Heart left ventricle (tissue), 16 donors: ENCODE results near the gene SULT4A1. TPM values are rescaled to one million over a fixed set of nuclear protein-coding genes. Genes with fewer than 3 reads are reported as not detected.
A peak's percentile ranks its signal among the peaks of the same experiment; 100 is the strongest.

ENCODE experiments used
- ATAC-seq, 4 donors: fragments of 200-7000 bp; cut with Tn5 transposase; one replicate each; pipeline ENCODE4 v1.9.1; 2020 to 2022; ENCODE audit warnings: moderate library complexity in 4 of 4, mild to moderate bottlenecking in 3 of 4, moderate number of reproducible peaks in 1 of 4
- DNase-seq, 5 donors: peaks; one replicate each; pipeline ENCODE4 v3.0.0-alpha.2; 2020
- H3K27ac ChIP-seq, 12 donors: fragments of 200-600 bp; sonication (generic) in 4 of 12; one replicate each; pipeline versions ENCODE4 v1.5.0 to v1.8.0; 2016 to 2022; ENCODE audit warnings: mild to moderate bottlenecking in 2 of 12
- H3K27me3 ChIP-seq, 9 donors: fragments of 200-600 bp; sonication (generic) in 2 of 9; one replicate each; pipeline versions ENCODE4 v1.5.1 to v1.8.0; 2016 to 2022; ENCODE audit warnings: mild to moderate bottlenecking in 3 of 9
- H3K36me3 ChIP-seq, 9 donors: fragments of 200-600 bp; sonication (generic) in 2 of 9; one replicate each; pipeline versions ENCODE4 v1.5.0 to v1.8.0; 2018 to 2022; ENCODE audit warnings: mild to moderate bottlenecking in 2 of 9
- H3K4me1 ChIP-seq, 12 donors: fragments of 200-600 bp; sonication (generic) in 4 of 12; one replicate each; pipeline versions ENCODE4 v1.5.0 to v1.8.0; 2016 to 2022; ENCODE audit warnings: mild to moderate bottlenecking in 3 of 12
- H3K4me3 ChIP-seq, 12 donors: fragments of 200-600 bp; sonication (generic) in 4 of 12; one replicate each; pipeline versions ENCODE4 v1.5.0 to v1.8.0; 2017 to 2022; ENCODE audit warnings: mild to moderate bottlenecking in 9 of 12, moderate library complexity in 4 of 12
- H3K9me3 ChIP-seq, 12 donors: fragments of 200-600 bp; sonication (generic) in 4 of 12; one replicate each; pipeline versions ENCODE4 v1.5.0 to v1.8.0; 2016 to 2022; ENCODE audit warnings: mild to moderate bottlenecking in 1 of 12
- POLR2A ChIP-seq, 2 donors: fragments of 450-650 bp; IDR thresholded peaks; one replicate each; pipeline ENCODE4 v1.6.1; 2017; ENCODE audit warnings: antibody characterized with exemption in 2 of 2, mild to moderate bottlenecking in 2 of 2, moderate library complexity in 2 of 2
- WGBS, 4 donors: extraction: QIAGEN DNeasy Blood & Tissue Kit in 2 of 4; methylation state at CpG; one replicate each; pipeline versions ENCODE4 v1.1.5 to v1.1.7; 2013 to 2018; 5-methylcytosine and 5-hydroxymethylcytosine counted together
- intact Hi-C, 10 donors: fragments of 100-400 bp; cut with DNase I; formaldehyde crosslinking; loops; one replicate each; pipeline versions ENCODE4 v1.11.1 to v1.14.2; 2022
- polyA plus RNA-seq, 2 donors: library from polyadenylated mRNA; stranded (reverse); fragments of 200-250 nt; gene quantifications; one replicate each; pipeline ENCODE4 v1.2.3, GENCODE V29; 2013
- total RNA-seq, 9 donors: library from RNA; depleted of rRNA in 2 of 9; stranded (reverse); fragments of >200 nt in 2 of 9; fragmentation: NEBNext Ultra II Directional in 3 of 9; extraction: Animal tissue kit (Norgen Biotek cat#: 25700) in 3 of 9; gene quantifications; one replicate each; pipeline versions ENCODE4 v1.1.0 to v1.2.4, GENCODE V29; 2016 to 2023
- TF ChIP-seq, protein P1 (sequence below), 12 donors: fragments of 200-600 bp; sonication (generic) in 4 of 12; IDR thresholded peaks; one replicate each; pipeline versions ENCODE4 v1.5.0 to v1.8.0; 2018 to 2022; ENCODE audit warnings: antibody characterized with exemption in 12 of 12, mild to moderate bottlenecking in 5 of 12
- donor health status: ischemic (EF 13 %, LVEDD 7.1; RV severe dilation, severe dysfunction).
- donor health status: healthy with polysubstance abuse.
- donor health status: DM: no; HTN: yes; CAD: no.
- donor health status: DM: no; HTN: no; CAD: no.
- donor health status: ischemic (EF 25% LVEDD 6.9; RV normal size, moderate dysfunction).
- donor health status: ischemic (EF 25% LVEDD 5.7; RV mildly dilated, moderate dysfunction).
- donor health status: healthy.
- donor health status: DM: yes; HTN: yes; CAD: no.
- donor health status: ischemic (EF 35%, LVEDD 5.7; RV mildly dilated, moderate dysfunction).
- donor health status: nonischemic (EF 11% LVEDD 7.7; RV severe dilation, severe dysfunction).
- donor health status: DM: yes; HTN: yes; CAD: no.
- donor health status: PGD.
- donor health status: ischemic (EF 29% LVEDD 5.4; RV normal size, mild dysfunction).
- donor health status: nonischemic (EF 23%, LVEDD 6.1; RV moderate dilation, normal function).

Gene SULT4A1
- total and polyA plus RNA-seq, 11 donors: 0.07 to 0.92 (median 0.21) TPM; not detected in 6

DNA sequence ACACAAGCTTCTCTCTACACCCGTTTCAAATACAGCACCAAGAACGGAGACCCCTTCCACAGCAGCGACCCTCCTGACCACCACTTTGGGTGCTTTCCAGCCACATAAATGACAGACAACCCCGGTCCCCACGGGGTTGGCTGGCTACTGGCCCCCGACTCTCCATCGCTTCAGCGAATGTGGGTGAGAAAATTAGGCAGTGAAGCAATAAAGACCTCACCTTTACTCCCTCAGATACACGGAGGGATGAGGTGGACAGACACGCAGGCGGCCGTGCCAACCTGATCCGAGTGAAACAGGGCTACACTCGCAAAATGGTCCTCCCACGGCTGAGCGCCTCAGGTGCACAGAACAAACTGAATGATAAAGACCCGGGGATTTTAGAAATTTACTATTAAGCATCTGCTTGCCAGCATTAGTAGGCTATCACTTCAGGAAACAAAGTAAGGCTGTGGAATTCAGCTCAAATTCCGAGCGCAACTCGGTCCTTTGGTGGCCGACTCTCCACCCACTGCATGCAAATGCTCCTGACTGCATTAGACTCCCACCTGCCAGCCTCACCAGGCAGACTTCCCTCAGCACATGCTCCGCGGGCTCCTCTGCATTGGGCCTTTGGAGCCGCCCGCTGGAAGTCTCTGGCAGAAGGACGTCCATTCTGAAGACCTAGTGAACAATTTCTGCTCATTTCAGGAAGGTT, 37.4 kb downstream of the SULT4A1 start:
- 81 to 90% (median 84%) methylated on average over 26 of the region's 26 CpGs for WGBS, 4 donors
- H3K27me3 ChIP-seq: peaks cover 0 to 33% (median 0%) of the 10 kb centered on the region in 9 donors
- no peaks in the 10 kb centered on the region for H3K9me3 ChIP-seq
- intact Hi-C loops: loop anchor here in 6 of 10 donors (5.0 to 10.0 kb wide), 5 partner anchors 62 to 590 kb away; no protein-coding TSS in a partner anchor
- DNase-seq (no peak), ATAC-seq (no peak)
- TF ChIP-seq, protein P1, sequence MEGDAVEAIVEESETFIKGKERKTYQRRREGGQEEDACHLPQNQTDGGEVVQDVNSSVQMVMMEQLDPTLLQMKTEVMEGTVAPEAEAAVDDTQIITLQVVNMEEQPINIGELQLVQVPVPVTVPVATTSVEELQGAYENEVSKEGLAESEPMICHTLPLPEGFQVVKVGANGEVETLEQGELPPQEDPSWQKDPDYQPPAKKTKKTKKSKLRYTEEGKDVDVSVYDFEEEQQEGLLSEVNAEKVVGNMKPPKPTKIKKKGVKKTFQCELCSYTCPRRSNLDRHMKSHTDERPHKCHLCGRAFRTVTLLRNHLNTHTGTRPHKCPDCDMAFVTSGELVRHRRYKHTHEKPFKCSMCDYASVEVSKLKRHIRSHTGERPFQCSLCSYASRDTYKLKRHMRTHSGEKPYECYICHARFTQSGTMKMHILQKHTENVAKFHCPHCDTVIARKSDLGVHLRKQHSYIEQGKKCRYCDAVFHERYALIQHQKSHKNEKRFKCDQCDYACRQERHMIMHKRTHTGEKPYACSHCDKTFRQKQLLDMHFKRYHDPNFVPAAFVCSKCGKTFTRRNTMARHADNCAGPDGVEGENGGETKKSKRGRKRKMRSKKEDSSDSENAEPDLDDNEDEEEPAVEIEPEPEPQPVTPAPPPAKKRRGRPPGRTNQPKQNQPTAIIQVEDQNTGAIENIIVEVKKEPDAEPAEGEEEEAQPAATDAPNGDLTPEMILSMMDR (IDR thresholded peaks at IDR 0.05): no peak
- no peak for TF ChIP-seq POLR2A (IDR thresholded peaks at IDR 0.05)
- no peak overlapping the region for H3K4me3 ChIP-seq
- no peak overlapping the region for H3K27ac ChIP-seq
- H3K36me3 ChIP-seq: no peaks in the 10 kb centered on the region
- peaks cover 0 to 17% (median 13%) of the 10 kb centered on the region in 12 donors for H3K4me1 ChIP-seq

DNA sequence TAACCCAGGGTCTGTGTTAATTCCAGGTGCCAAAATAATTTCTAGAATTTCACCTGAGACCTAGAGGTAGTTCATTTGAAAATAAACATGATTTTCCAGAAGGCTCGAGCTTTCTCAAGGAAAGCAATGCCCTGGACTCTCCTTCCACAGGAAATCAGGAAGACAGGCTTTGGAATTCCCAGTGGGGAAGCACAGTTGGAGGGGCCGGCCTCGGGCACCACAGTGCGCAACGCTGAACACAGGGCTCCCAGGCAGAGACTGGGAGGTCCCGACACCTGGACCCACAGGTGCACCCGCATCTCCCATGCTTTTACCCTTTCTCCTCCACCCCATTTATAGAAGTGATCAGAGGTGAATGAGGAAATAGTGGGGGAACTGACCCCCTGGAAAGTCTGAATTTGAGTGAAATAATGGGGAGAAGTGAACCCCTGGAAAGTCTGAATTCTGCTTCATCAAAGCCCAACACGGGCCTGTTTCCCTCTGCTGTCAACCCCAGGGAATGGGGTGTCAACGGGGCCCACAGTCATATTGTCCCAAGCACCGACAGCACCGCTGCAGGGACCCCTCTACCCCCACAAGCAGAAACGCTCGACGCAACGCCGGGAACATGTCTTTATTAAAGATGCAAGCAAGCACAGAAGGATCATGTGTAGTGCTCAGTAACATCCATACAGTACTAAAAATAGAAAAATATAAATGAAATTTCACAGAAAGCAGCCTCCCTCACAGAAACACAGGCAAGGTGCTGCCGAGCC, 38.2 kb downstream of the SULT4A1 start:
- no peak for ATAC-seq

DNA sequence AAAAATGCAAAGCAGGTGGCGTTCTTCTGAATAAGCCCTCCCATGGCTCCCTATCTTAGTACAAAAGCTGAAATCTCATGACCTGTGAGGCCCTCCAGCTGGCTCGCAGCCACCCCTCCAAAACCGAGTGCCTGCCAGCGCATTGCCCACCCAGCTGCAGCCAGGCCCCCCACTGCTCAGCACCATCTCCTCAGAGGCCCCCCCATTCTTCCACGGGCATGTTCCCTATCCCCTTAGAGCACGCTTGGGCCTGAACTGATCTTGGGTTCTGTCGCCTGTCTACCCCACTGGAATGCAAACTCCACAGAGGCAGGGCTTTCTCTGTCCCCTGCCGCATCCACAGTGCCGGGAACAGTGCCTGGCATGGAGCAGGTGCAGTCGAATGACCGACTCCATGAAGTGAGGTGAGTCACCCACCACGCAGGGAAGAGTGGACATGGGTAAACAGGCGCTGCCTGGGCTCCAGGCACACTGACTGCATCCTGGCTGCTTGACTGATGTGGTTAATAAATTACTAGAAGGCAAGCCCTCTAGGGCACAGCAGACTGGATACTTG, 38.9 kb downstream of the SULT4A1 start:
- Histone ChIP-seq H3K27me3 (peaks cover 0 to 33% (median 0%) of the 10 kb centered on the region in 9 donors), H3K4me3 (no peak overlapping the region), H3K4me1 (peaks cover 0 to 2% (median 0%) of the 10 kb centered on the region in 12 donors), H3K27ac (no peak overlapping the region), H3K9me3 (no peaks in the 10 kb centered on the region), H3K36me3 (no peaks in the 10 kb centered on the region)
- TF ChIP-seq POLR2A (IDR thresholded peaks at IDR 0.05): no peak
- TF ChIP-seq, protein P1 (IDR thresholded peaks at IDR 0.05): no peak
- DNase-seq (peak in 1 of 5 donors; percentile 46), ATAC-seq (no peak)
- WGBS, 4 donors: 70 to 80% (median 76%) methylated on average over 12 to 13 of the region's 13 CpGs
- intact Hi-C loops: loop anchor here in 4 of 10 donors (10.0 kb wide), 3 partner anchors 429 to 589 kb away; no protein-coding TSS in a partner anchor

More for the DNA sequence above, 38.2 kb downstream of the SULT4A1 start:
- Histone ChIP-seq H3K4me3 (no peak overlapping the region), H3K36me3 (no peaks in the 10 kb centered on the region), H3K9me3 (no peaks in the 10 kb centered on the region), H3K27ac (no peak overlapping the region), H3K4me1 (peaks cover 0 to 9% (median 5%) of the 10 kb centered on the region in 12 donors), H3K27me3 (peaks cover 0 to 33% (median 0%) of the 10 kb centered on the region in 9 donors)
- intact Hi-C loops: loop anchor here in 4 of 10 donors (10.0 kb wide), 3 partner anchors 429 to 589 kb away; no protein-coding TSS in a partner anchor
- peak in 1 of 5 donors; percentile 51 for DNase-seq
- TF ChIP-seq, protein P1 (IDR thresholded peaks at IDR 0.05): no peak
- no peak for TF ChIP-seq POLR2A (IDR thresholded peaks at IDR 0.05)
- 78 to 84% (median 82%) methylated on average over 17 of the region's 17 CpGs for WGBS, 4 donors
